Adrenal gland (tissue), 12 donors: ENCODE results near the gene CEP72. TPM values are rescaled to one million over a fixed set of nuclear protein-coding genes. Genes with fewer than 3 reads are reported as not detected.

ENCODE experiments used
- DNase-seq, 7 donors: peaks; one replicate each; pipeline ENCODE4 v3.0.0-alpha.2; 2019 to 2020
- H3K27ac ChIP-seq, 5 donors: fragments of 200-600 bp; sonication (generic) in 4 of 5; 1 replicate in 3 of 5; 2 replicates in 2 of 5; pipeline versions ENCODE4 v1.5.1 to v1.8.0; 2016 to 2020; ENCODE audit warnings: mild to moderate bottlenecking in 1 of 5
- H3K27me3 ChIP-seq: fragments of 200-600 bp; 2 replicates; pipeline ENCODE4 v1.8.0; 2021
- H3K36me3 ChIP-seq, 2 donors: fragments of 200-600 bp; replicated peaks in 1 of 2; 1 replicate in 1 of 2; 2 replicates in 1 of 2; pipeline versions ENCODE4 v1.5.1 to v1.8.0; 2018 to 2022
- H3K4me1 ChIP-seq, 2 donors: fragments of 200-600 bp; replicated peaks in 1 of 2; 1 replicate in 1 of 2; 2 replicates in 1 of 2; pipeline versions ENCODE4 v1.5.1 to v1.8.0; 2018 to 2021
- H3K4me3 ChIP-seq, 4 donors: fragments of 200-600 bp; sonication (generic) in 3 of 4; one replicate each; pipeline ENCODE4 v1.5.1; 2016 to 2018
- H3K9me3 ChIP-seq, 3 donors: fragments of 200-600 bp; sonication (generic) in 1 of 3; replicated peaks in 1 of 3; 1 replicate in 2 of 3; 2 replicates in 1 of 3; pipeline versions ENCODE4 v1.5.1 to v1.8.0; 2016 to 2021
- POLR2A ChIP-seq, 2 donors: fragments of 450-650 bp; IDR thresholded peaks; one replicate each; pipeline ENCODE4 v1.6.1; 2017; ENCODE audit warnings: antibody characterized with exemption in 2 of 2, mild to moderate bottlenecking in 2 of 2, moderate library complexity in 1 of 2
- WGBS, 4 donors: extraction: QIAGEN DNeasy Blood & Tissue Kit in 2 of 4; methylation state at CpG; one replicate each; pipeline versions ENCODE4 v1.1.5 to v1.1.7; 2013 to 2017; 5-methylcytosine and 5-hydroxymethylcytosine counted together
- intact Hi-C, 2 donors: fragments of 100-400 bp; cut with DNase I; formaldehyde crosslinking; loops; one replicate each; pipeline versions ENCODE4 v1.14.1 to v1.15.0; 2022 to 2023
- polyA plus RNA-seq, 3 donors: library from polyadenylated mRNA; stranded (reverse); fragments of 200-250 nt in 2 of 3; fragments of 350-450 nt in 1 of 3; fragmentation: Illumina TruSeq in 1 of 3; extraction: RNeasy Lipid Tissue Mini Kit (QIAGEN cat#74804) in 1 of 3; gene quantifications; one replicate each; pipeline ENCODE4 v1.2.3, GENCODE V29; 2013 to 2014
- total RNA-seq, 9 donors: library from RNA; depleted of rRNA in 4 of 9; stranded (reverse); fragments of >200 nt in 4 of 9; fragments of 120-200 nt in 1 of 9; fragmentation: NEBNext Ultra II Directional in 1 of 9; extraction: Animal tissue kit (Norgen Biotek cat#: 25700) in 1 of 9; gene quantifications; one replicate each; pipeline versions ENCODE4 v1.1.0 to v1.2.4, GENCODE V29; 2013 to 2023
- TF ChIP-seq, protein P1 (sequence below), 6 experiments: fragments of 450-650 bp in 4 of 6; fragments of 200-600 bp in 2 of 6; sonication (generic) in 1 of 6; IDR thresholded peaks; 1 replicate in 5 of 6; 2 replicates in 1 of 6; pipeline versions ENCODE4 v1.5.1 to v1.8.0; 2016 to 2021; ENCODE audit warnings: antibody characterized with exemption in 6 of 6, mild to moderate bottlenecking in 2 of 6, moderate library complexity in 1 of 6
- donor health status: healthy with polysubstance abuse.
- donor health status: Bipolar disorder and iron deficiency.
- donor health status: DM: yes; HTN: yes; CAD: no.
- donor health status: DM: no; HTN: no; CAD: no.
- donor health status: DM: no; HTN: no; CAD: no.
- donor health status: DM: yes; HTN: yes; CAD: no.

Gene CEP72
- total and polyA plus RNA-seq, 12 donors = 0.36 to 7.8 (median 2.5) TPM

DNA sequence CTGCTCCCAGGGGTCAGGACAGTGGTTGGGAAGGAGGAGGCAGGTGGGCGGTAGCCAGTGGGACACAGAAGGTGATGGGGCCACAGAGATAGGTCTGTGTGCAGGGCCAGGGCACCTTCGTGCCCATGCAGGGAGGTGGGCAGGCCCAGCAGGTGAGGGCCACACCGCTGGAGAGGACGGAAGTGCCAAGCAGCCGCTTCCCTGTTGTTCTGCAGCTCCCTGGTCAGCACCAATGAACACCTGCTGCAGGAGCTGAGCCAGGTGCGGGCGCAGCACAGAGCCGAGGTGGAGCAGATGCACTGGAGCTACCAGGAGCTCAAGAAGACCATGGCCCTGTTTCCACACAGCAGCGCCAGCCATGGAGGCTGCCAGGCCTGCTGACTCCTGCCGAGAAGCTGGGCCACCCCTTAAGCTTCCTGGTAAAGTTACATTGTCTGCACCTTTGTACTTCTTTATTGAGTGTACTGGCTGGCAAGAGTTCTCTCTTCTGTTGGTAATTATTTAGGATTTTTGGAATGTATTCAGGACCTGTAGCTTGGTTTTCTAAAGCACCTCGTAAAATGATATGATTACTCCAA lies 40.7 kb downstream of the CEP72 start:
- H3K9me3 ChIP-seq = no peaks in the 10 kb centered on the region
- H3K27ac ChIP-seq = no peak overlapping the region
- intact Hi-C loops = no loop called here
- H3K4me1 ChIP-seq = no peaks in the 10 kb centered on the region
- 86 to 96% (median 92%) methylated on average over 7 to 11 of the region's 11 CpGs for WGBS, 4 donors
- no peak overlapping the region for H3K4me3 ChIP-seq
- TF ChIP-seq, protein P1, sequence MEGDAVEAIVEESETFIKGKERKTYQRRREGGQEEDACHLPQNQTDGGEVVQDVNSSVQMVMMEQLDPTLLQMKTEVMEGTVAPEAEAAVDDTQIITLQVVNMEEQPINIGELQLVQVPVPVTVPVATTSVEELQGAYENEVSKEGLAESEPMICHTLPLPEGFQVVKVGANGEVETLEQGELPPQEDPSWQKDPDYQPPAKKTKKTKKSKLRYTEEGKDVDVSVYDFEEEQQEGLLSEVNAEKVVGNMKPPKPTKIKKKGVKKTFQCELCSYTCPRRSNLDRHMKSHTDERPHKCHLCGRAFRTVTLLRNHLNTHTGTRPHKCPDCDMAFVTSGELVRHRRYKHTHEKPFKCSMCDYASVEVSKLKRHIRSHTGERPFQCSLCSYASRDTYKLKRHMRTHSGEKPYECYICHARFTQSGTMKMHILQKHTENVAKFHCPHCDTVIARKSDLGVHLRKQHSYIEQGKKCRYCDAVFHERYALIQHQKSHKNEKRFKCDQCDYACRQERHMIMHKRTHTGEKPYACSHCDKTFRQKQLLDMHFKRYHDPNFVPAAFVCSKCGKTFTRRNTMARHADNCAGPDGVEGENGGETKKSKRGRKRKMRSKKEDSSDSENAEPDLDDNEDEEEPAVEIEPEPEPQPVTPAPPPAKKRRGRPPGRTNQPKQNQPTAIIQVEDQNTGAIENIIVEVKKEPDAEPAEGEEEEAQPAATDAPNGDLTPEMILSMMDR (IDR thresholded peaks at IDR 0.05) = no peak
- no peak for TF ChIP-seq POLR2A (IDR thresholded peaks at IDR 0.05)
- H3K27me3 ChIP-seq = no peaks in the 10 kb centered on the region
- DNase-seq = peak in 1 of 7 donors; percentile 1
- H3K36me3 ChIP-seq = no peaks in the 10 kb centered on the region

DNA sequence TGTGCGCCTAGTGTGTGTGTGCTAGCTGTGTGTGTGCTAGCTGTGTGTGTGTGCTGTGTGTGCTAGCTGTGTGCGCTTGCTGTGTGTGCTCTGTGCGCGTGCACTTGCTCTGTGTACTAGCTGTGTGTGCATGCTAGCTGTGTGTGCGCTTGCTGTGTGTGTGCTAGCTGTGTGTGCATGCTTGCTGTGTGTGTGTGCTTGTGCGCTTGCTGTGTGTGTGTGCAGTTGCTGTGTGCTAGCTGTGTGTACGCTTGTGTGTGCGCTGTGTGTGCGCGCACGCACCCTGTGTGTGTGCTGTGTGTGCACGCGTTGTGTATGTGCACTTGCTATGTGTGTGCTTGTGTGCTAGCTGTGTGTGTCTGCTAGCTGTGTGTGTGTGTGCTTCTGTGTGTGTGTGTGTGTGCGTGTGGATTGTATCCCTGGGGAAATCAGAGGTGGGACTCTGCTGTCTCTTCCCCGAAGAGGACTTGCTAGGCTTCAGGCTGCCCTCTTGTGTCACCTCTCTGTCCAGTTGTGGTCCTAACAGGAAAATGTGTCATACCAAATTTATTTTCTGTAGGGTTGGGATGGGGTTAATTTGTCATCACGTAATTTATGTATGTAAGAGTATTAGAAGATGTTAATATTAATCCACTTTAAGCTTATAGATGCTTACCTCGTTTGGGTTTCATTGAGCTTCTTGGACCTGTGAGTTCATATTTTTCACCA lies 42.1 kb downstream of the CEP72 start:
- no peak for DNase-seq
- H3K27me3 ChIP-seq = no peaks in the 10 kb centered on the region
- H3K36me3 ChIP-seq = no peaks in the 10 kb centered on the region
- H3K4me1 ChIP-seq = no peaks in the 10 kb centered on the region
- H3K9me3 ChIP-seq = no peaks in the 10 kb centered on the region
- intact Hi-C loops = no loop called here
- no peak overlapping the region for H3K27ac ChIP-seq
- no peak for TF ChIP-seq POLR2A (IDR thresholded peaks at IDR 0.05)
- TF ChIP-seq, protein P1 (IDR thresholded peaks at IDR 0.05) = no peak
- WGBS, 4 donors = 88 to 96% (median 90%) methylated on average over 16 to 17 of the region's 17 CpGs
- no peak overlapping the region for H3K4me3 ChIP-seq

DNA sequence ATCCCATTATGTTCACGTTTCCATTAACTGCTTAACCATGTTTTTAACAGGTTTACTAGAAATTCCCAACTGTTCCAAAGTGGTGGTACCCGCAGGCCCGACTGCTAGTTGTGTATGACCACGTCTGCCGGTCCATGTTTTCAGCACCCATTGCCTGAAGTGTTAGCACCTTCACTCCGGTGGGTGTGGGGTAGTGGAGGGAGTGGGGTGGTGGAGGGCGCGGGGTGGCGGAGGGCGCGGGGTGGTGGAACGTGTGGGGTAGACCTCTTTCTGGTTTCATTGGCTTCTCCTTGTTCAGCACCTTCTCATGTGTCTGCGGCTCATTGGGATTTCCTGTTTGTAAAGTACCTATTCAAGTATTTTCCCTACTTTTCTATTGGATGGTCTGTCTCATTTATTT lies 43.3 kb downstream of the CEP72 start:
- Histone ChIP-seq H3K9me3 (no peaks in the 10 kb centered on the region), H3K4me3 (no peak overlapping the region), H3K27ac (no peak overlapping the region), H3K27me3 (no peaks in the 10 kb centered on the region), H3K4me1 (no peaks in the 10 kb centered on the region), H3K36me3 (no peaks in the 10 kb centered on the region)
- intact Hi-C loops = no loop called here
- 97 to 98% (median 98%) methylated on average over 13 of the region's 13 CpGs for WGBS, 4 donors
- no peak for DNase-seq
- no peak for TF ChIP-seq POLR2A (IDR thresholded peaks at IDR 0.05)
- TF ChIP-seq, protein P1 (IDR thresholded peaks at IDR 0.05) = no peak

DNA sequence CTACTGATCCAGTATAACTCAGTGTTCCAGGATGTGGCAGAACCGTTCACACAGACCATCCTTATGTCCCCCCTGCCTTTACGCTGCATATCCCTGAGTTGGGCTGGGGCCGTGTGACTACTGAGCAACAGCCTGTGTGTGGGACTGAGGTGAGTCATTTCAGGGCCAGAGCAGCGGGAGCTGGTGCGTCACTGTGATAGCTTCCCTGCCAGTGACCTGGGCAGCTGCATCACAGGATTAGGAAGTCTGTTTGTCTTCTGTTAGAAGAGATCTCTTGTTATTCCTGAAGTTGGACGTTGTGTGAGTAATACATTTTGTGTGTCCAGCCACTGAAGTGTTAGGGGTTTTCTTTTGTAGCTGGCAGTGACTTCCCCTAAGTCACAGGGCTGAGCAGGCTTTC lies 45.4 kb downstream of the CEP72 start:
- no peak overlapping the region for H3K4me3 ChIP-seq
- H3K27ac ChIP-seq = no peak overlapping the region
- TF ChIP-seq, protein P1 (IDR thresholded peaks at IDR 0.05) = no peak
- no peak for TF ChIP-seq POLR2A (IDR thresholded peaks at IDR 0.05)
- H3K27me3 ChIP-seq = no peaks in the 10 kb centered on the region
- H3K36me3 ChIP-seq = no peaks in the 10 kb centered on the region
- H3K9me3 ChIP-seq = no peaks in the 10 kb centered on the region
- intact Hi-C loops = no loop called here
- no peaks in the 10 kb centered on the region for H3K4me1 ChIP-seq
- DNase-seq = peak in 3 of 7 donors; percentile 42 to 70 (median 67)
- WGBS, 4 donors = 63 to 91% (median 76%) methylated on average over 6 of the region's 6 CpGs
